Fibroblast of mammary gland (primary cell): ENCODE measurements around the gene HMCN1.

ENCODE experiments used
- DNase-seq: peaks from one replicate; pipeline ENCODE4 v3.0.0-alpha.2; 2010; ENCODE audit warnings: low read depth
- H3K4me3 ChIP-seq: 2 replicates; pipeline ENCODE4 v1.5.1; 2011; ENCODE audit warnings: low read depth, mild to moderate bottlenecking, low read length, moderate library complexity; ENCODE audit not compliant: control insufficient read depth
- TF ChIP-seq, protein P1 (sequence below): conservative IDR thresholded peaks from 2 replicates; pipeline ENCODE4 v1.5.1; 2011; ENCODE audit warnings: low read depth, low read length, inconsistent platforms; ENCODE audit not compliant: control insufficient read depth, insufficient read depth

The HMCN1 gene

DNA sequence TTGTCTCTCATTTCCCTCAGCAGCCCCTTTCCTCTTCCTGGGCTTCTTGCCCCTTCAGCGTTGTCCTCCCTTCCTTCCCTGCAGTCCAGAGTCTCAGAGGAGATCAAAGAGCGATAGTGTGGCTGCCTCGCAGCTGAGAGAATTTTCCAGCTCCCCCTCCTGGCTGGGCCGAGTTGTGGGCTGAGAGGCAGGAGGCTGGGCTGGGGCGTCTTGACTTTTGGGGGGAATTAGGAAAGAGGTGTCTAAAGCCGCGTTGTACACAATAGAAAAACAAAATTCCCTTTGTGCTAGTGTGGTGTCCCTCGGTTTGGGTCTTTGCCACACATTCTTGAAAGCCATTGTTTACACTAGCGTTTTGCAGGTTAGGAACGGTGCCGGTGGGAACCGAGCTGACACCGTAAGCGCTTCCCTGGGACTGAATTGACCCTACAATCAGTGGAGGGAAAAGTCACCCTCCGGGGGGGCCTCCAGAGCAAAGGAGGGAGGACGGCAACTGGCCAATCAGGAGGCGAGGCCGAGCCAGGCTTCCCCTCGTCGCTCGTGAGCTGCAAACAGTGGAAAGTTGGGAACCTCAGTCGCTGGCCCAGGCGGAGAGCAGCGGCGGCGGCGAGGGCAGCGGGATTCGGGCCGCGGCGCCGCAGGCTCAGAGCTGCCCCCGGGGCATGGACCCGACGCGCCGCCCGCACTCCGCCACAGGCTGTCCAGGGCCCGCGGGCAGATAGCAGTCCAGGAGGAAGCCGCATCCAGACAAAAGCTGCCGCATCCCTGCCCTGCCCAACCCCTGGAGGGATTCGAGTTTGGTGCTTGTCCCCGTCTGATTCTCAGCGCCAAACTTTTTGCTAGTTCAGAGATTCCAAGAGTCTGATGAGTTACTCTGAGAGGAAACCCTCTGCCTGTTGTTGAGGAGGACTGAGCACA is at the start of gene HMCN1:
Gene HMCN1, plus strand, starts transcription at position 574 of the 918 bp plus-strand sequence. CDS start 389 bp downstream, outside the sequence.
- peak within 1 kb of the TSS; percentile 63 for H3K4me3 ChIP-seq
- TF ChIP-seq, protein P1, sequence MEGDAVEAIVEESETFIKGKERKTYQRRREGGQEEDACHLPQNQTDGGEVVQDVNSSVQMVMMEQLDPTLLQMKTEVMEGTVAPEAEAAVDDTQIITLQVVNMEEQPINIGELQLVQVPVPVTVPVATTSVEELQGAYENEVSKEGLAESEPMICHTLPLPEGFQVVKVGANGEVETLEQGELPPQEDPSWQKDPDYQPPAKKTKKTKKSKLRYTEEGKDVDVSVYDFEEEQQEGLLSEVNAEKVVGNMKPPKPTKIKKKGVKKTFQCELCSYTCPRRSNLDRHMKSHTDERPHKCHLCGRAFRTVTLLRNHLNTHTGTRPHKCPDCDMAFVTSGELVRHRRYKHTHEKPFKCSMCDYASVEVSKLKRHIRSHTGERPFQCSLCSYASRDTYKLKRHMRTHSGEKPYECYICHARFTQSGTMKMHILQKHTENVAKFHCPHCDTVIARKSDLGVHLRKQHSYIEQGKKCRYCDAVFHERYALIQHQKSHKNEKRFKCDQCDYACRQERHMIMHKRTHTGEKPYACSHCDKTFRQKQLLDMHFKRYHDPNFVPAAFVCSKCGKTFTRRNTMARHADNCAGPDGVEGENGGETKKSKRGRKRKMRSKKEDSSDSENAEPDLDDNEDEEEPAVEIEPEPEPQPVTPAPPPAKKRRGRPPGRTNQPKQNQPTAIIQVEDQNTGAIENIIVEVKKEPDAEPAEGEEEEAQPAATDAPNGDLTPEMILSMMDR: peak; percentile 55
- DNase-seq: peak; percentile 72

DNA sequence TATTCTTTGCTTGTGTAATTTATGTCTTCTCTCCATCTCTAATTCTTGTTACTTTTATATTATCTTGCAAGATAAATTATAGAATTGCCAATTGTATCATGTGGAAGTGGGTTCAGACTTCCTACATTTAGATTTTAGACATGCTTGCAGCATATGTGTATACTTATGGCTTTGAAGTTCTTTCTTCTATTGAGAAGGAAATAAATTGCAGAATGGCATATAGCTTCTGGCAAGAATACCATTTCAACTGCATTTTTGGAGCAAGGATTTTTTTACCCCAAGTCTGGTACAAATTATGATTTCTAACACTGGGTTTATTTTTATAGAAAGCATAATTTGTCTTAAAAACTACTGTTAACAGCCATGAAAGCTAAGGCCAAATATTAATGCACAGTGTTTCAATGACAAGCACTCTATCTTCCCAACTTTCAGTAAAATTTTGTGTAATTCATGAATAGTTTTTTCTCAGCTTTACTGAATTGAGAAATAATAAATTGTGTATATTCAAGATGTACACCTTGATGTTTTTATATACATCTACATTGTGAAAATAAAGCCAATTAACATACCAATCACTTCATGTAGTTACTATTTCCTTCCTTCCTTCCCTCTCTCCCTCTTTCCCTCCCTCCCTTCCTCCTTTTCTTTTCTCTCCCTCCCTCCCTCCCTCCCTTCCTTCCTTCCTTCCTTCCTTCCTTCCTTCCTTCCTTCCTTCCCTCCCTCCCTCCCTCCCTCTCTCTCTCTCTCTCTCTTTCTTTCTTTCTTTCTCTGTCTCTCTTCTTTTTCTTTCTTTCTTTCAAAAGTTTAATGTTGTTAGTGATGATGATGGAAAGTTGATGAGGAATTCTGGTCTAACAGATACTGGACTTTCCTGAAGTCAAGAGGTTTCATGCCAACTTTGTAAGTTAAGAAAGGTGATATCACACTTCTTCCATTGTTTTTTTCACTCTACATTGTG is 47.1 kb upstream of the HMCN1 start:
- TF ChIP-seq, protein P1: no peak
- DNase-seq: no peak
- no peak overlapping the region for H3K4me3 ChIP-seq

DNA sequence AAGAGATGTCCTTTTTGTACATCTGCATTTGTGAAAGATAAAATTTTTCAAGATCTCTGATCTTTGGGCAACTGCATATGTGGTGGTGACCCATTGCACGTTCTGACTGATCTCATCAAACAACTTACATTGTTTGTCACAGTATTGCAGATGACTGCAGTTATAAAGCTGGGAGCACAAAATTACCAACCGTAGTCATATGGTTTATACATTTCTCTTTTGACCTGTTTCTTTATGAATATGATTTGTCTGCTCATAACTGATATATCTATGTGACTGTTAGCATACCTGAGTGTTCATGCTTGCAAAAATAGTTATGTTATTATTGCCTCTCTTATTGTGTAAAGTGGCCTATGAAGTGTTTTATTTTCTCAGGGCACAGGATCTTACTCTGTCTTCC is 43.7 kb upstream of the HMCN1 start:
- TF ChIP-seq, protein P1: no peak
- no peak for DNase-seq
- H3K4me3 ChIP-seq: no peak overlapping the region

DNA sequence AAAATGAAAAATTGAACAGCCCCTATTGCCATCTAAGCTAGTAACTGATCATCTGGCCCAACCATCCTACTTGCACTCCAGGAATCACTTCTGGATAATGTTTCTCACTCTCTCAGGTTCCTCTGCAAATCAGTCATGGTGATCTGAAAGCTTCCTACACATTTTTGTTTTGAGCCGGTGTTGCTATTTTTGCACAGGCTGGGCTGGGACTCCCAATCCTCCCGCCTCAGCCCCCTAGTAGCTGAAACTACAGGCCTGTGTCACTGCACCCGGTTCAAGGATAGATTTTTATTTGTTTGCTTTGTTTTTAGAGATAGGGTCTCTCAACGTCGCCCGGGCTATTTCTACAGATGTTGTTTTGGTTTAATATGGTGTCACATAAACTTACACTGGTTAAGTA is 40.5 kb upstream of the HMCN1 start:
- H3K4me3 ChIP-seq: no peak overlapping the region
- no peak for DNase-seq
- TF ChIP-seq, protein P1: no peak

DNA sequence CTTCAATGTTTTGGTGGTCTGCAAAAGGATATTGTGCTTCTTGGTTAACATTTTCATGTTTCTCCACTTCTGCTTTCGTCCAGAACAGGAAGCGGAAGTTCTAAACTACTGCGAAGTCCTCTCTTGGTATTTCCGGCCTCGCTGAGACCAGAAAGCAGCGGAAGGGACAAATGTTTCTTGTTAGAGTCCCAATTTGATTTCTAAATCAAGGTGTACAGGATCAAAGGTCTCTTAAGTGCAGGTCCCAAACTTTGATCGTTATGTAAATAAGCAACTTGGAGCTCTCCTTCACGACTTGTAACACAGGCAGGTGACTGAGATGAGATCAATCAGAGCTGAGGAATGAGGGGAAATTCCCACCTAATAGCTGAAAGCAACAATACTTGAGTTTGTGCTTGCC is 40.1 kb upstream of the HMCN1 start:
- no peak for DNase-seq
- TF ChIP-seq, protein P1: no peak
- no peak overlapping the region for H3K4me3 ChIP-seq

DNA sequence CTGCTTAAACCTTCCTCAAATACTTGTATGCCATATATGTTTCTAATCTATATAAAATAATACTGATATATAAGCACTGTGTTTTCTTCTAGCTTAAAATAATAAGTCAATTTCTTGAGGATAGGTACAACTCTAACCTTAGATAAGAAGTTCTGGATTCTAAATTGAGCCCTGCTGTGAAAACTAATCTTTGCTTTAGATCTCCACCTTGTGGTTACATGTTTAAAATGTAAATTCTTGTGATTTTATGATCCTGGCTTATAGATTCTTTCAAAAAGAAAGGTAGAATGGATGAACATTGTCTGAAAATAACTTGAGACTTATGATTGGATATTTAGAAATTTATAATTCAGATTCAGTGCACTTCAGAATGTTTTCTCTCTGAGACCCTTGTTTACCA is 38.9 kb upstream of the HMCN1 start:
- H3K4me3 ChIP-seq: no peak overlapping the region
- peak; percentile 10 for DNase-seq
- TF ChIP-seq, protein P1: peak; percentile 24
